Metanephros (tissue), 1 donor: ENCODE measurements around the gene PUS7. TPM values are rescaled to one million over a fixed set of nuclear protein-coding genes. Genes with fewer than 3 reads are reported as not detected.

Experiments used
- total RNA-seq: library from RNA; depleted of rRNA; stranded (reverse); fragments of >200 nt; gene quantifications from one replicate; pipeline ENCODE4 v1.2.3, GENCODE V29; 2014

PUS7 gene, protein sequence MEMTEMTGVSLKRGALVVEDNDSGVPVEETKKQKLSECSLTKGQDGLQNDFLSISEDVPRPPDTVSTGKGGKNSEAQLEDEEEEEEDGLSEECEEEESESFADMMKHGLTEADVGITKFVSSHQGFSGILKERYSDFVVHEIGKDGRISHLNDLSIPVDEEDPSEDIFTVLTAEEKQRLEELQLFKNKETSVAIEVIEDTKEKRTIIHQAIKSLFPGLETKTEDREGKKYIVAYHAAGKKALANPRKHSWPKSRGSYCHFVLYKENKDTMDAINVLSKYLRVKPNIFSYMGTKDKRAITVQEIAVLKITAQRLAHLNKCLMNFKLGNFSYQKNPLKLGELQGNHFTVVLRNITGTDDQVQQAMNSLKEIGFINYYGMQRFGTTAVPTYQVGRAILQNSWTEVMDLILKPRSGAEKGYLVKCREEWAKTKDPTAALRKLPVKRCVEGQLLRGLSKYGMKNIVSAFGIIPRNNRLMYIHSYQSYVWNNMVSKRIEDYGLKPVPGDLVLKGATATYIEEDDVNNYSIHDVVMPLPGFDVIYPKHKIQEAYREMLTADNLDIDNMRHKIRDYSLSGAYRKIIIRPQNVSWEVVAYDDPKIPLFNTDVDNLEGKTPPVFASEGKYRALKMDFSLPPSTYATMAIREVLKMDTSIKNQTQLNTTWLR
- 10.9 TPM for total RNA-seq

DNA sequence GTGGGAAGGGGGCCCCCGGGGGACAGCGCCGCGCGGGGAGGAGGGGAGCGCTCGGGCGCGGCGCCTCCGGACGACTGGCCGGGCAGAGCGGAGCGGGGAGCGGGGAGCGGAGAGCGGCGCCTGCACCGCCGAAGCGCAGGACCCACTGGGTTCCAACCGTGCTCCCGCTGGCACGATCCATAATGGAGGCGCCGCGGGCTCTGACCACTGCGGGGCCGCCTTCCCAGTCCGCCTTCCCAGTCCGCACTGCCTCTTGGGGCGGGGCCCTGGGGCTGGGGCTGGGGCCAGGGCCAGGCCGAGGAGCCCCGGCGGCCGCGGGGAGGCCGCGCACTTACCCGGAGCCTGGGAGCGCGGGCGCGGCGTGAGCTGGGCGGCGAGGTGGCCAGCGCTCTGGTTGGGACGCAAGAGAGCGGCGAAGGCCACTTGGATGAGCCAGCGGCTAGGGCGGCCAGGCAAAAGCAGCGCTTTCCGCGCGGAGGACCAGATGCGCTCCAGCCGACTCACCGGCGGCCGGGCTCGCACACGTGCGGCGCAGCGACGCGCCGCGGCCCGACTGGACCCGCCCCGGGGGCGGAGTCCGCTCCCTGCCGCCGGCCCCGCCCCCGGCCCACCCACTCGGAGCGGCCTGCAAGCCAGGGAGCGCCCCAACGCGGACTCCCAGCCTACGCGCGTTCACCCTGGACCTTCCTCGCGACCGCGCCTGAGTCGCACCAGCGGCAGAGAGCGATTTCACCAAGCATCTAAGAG lies at the start of gene PUS7:
PUS7 (minus strand) TSS at position 555 of the 747 bp plus-strand sequence. CDS start 13,759 bp downstream, outside the sequence.

DNA sequence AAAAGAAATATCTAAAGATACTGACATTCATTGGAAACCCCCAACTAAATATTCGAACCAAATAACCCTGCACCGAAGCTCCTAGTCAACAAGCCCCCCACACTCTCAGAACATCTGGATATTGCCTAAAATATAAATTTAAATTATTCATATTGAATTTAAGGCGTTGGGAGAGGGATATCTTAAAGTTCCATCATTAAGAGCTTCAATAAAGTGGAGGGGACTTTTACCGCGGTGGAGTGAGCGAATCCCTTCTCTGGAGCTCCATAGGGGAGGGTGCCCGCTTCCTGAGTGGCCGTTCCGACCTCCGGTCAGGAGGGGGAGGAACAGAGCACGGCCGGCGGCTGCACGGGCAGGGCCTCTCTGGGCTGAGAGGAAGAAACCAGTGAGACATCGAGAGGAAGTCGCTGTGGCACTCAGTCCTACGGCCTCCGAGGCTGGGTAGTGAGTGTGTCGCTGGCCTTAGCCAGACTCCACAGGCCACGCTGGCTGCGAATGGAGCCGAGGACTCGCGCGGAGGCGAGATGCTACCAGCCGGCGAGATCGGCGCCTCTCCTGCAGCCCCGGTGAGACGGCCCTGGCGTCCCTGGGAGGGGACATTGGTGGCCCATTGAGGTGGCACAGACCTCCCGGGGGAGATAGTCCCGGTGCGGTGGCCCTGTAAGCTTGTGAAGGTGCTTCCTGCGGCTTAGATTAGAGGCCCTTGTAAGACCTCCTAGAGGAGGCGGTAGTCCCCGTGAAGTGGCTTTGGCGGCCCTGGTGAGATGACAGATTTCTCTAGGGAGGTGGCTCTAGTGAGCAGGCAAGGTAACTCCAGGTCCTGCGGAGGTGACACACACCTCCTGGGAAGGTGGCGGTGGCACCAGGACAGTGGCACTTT lies 10.0 kb upstream of the PUS7 start, which contains the start of gene RINT1:
RINT1 (plus strand) TSS at position 410 of the 880 bp plus-strand sequence; CDS start at position 525, 115 bp downstream.

Other genes with a start within 250 kb of the PUS7 start
- 53.5 TPM for gene SRPK2, start 133.3 kb downstream of the PUS7 start, total RNA-seq
- 10.9 TPM for gene RINT1, start 9.9 kb upstream of the PUS7 start, total RNA-seq
- gene EFCAB10, start 59.2 kb upstream of the PUS7 start, total RNA-seq, result not detected